HepG2 (cell line): ENCODE results near the gene TRIM27.

ENCODE experiments used
- FOSL1 ChIP-seq: sonication (generic); formaldehyde crosslinking; IDR thresholded peaks from 2 replicates; pipeline ENCODE4 v1.9.0; 2021; ENCODE audit warnings: missing genetic modification reagents, borderline replicate concordance
- RAD21 ChIP-seq: fragments of 450-650 bp; formaldehyde crosslinking; IDR thresholded peaks from 2 replicates; pipeline ENCODE4 v1.5.0; 2020; ENCODE audit warnings: mild to moderate bottlenecking
- SOX5 ChIP-seq: IDR thresholded peaks from 2 replicates; pipeline ENCODE4 v1.6.1; 2016; ENCODE audit warnings: borderline replicate concordance
- YY1 ChIP-seq: IDR thresholded peaks from 2 replicates; pipeline ENCODE4 v1.6.1; 2011; ENCODE audit warnings: low read length, low read depth, moderate library complexity, mild to moderate bottlenecking; ENCODE audit not compliant: insufficient read depth, insufficient replicate concordance
- ZHX1 ChIP-seq: sonication (generic); formaldehyde crosslinking; IDR thresholded peaks from 2 replicates; pipeline ENCODE4 v1.8.1; 2022; ENCODE audit warnings: low read depth, mild to moderate bottlenecking, missing genetic modification reagents

GRCh38 chr6:28898710-28898965 lies 25.1 kb downstream of the TRIM27 start:
- no peak for TF ChIP-seq ZHX1 (CRISPR knock-in tag)
- TF ChIP-seq RAD21 (CRISPR knock-in tag), result no peak
- no peak for TF ChIP-seq YY1
- TF ChIP-seq SOX5, result no peak
- no peak for TF ChIP-seq FOSL1 (CRISPR knock-in tag)
